Hepatocyte (in vitro differentiated cells): ENCODE results near the gene CABLES2. TPM values are rescaled to one million over a fixed set of nuclear protein-coding genes. Genes with fewer than 3 reads are reported as not detected.

Experiments
- DNase-seq: peaks from one replicate; pipeline ENCODE4 v3.0.0-alpha.2; 2016; ENCODE audit warnings: low spot score
- H2AFZ ChIP-seq: fragments of 200-600 bp; sonication (generic); 2 replicates; pipeline ENCODE4 v1.6.0; 2016; ENCODE audit warnings: antibody characterized with exemption, mild to moderate bottlenecking
- H3K27ac ChIP-seq: fragments of 200-600 bp; sonication (generic); 2 replicates; pipeline ENCODE4 v1.5.1; 2016; ENCODE audit warnings: mild to moderate bottlenecking
- H3K27me3 ChIP-seq: fragments of 200-600 bp; sonication (generic); 2 replicates; pipeline ENCODE4 v1.6.1; 2016
- H3K36me3 ChIP-seq: fragments of 200-600 bp; sonication (generic); replicated peaks from 2 replicates; pipeline ENCODE4 v1.5.1; 2016; ENCODE audit warnings: low read depth; ENCODE audit not compliant: insufficient read depth
- H3K4me1 ChIP-seq: fragments of 200-600 bp; sonication (generic); 2 replicates; pipeline ENCODE4 v1.5.1; 2016; ENCODE audit warnings: mild to moderate bottlenecking, moderate library complexity; ENCODE audit not compliant: insufficient read depth
- H3K4me2 ChIP-seq: fragments of 200-600 bp; sonication (generic); 2 replicates; pipeline ENCODE4 v1.6.0; 2016
- H3K4me3 ChIP-seq: fragments of 200-600 bp; sonication (generic); 2 replicates; pipeline ENCODE4 v1.5.1; 2016; ENCODE audit warnings: mild to moderate bottlenecking
- H3K79me2 ChIP-seq: fragments of 200-600 bp; sonication (generic); 2 replicates; pipeline ENCODE4 v1.6.0; 2017; ENCODE audit warnings: mild to moderate bottlenecking
- H3K9me2 ChIP-seq: fragments of 200-600 bp; sonication (generic); replicated peaks from 2 replicates; pipeline ENCODE4 v1.6.0; 2017; ENCODE audit warnings: mild to moderate bottlenecking; ENCODE audit not compliant: insufficient read depth
- H3K9me3 ChIP-seq: fragments of 200-600 bp; sonication (generic); 2 replicates; pipeline ENCODE4 v1.5.1; 2016; ENCODE audit warnings: low read depth, mild to moderate bottlenecking
- H4K20me1 ChIP-seq: fragments of 200-600 bp; sonication (generic); 2 replicates; pipeline ENCODE4 v1.6.0; 2016; ENCODE audit warnings: mild to moderate bottlenecking; ENCODE audit not compliant: insufficient read depth, poor library complexity, severe bottlenecking
- EZH2 ChIP-seq: fragments of 200-600 bp; sonication (generic); IDR thresholded peaks from 2 replicates; pipeline ENCODE4 v1.6.1; 2016; ENCODE audit warnings: antibody characterized with exemption, mild to moderate bottlenecking, borderline replicate concordance
- EZH2phosphoT487 ChIP-seq: fragments of 200-600 bp; sonication (generic); IDR thresholded peaks from one replicate; pipeline ENCODE4 v1.6.1; 2018; ENCODE audit warnings: antibody characterized with exemption, mild to moderate bottlenecking, low read depth, moderate library complexity; ENCODE audit not compliant: unreplicated experiment, severe bottlenecking
- WGBS: methylation state at CpG from one replicate; pipeline ENCODE4 v1.1.6; 2016; ENCODE audit warnings: low lambda C conversion rate; ENCODE audit errors: missing lambda C conversion rate; 5-methylcytosine and 5-hydroxymethylcytosine counted together
- polyA plus RNA-seq: library from polyadenylated mRNA; unstranded; fragments of >200 nt; fragmentation: Nextera tagmentation; extraction: Ambion mirVana; gene quantifications from 2 replicates; pipeline ENCODE4 v1.2.1, GENCODE V29; 2016
- total RNA-seq: library from RNA; depleted of rRNA; stranded (reverse); fragments of >200 nt; gene quantifications from 2 replicates; pipeline ENCODE4 v1.2.3, GENCODE V29; 2014
- TF ChIP-seq, protein P1 (sequence below): fragments of 200-600 bp; sonication (generic); IDR thresholded peaks from 2 replicates; pipeline ENCODE4 v1.5.1; 2016; ENCODE audit warnings: antibody characterized with exemption, mild to moderate bottlenecking; ENCODE audit not compliant: poor library complexity

The CABLES2 gene
- total and polyA plus RNA-seq, 2 experiments from 2014 or later: 8.6 to 19.1 TPM

DNA sequence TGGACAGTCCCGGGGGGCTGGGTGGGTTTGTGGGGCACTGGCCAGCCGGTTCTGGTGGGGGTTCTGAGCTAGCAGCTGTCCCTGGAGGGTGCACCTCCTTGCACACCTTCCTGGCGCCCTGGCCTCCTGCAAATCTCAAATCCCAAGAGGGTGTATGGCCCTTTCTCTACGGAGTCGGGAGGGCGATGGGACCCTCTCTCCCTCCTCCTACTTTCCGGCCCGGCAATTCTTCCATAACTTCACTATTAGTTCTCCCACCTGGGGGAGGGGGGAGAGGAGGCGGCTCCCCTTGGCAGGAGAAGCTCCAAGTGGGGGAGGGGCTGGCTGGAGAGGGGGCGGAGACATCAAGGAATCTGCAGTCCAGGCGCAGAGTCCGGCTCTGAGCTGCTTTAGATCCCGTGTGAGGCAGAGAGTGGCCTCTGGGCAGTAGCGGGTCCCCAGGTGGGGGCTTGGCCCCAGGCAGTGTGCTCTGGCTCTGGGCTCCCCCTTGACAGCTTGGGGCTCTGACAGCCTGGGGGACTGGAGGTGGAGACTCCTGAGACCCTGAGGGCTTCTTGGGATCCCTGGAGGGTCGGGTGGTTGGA, 38.6 kb downstream of the CABLES2 start:
- peak; percentile 85 for DNase-seq
- Histone ChIP-seq H3K9me2 (no peaks in the 10 kb centered on the region), H3K9me3 (no peaks in the 10 kb centered on the region), H3K4me1 (peaks cover 63% of the 10 kb centered on the region), H3K27me3 (no peaks in the 10 kb centered on the region), H2AFZ (no peak overlapping the region), H4K20me1 (peaks cover 17% of the 10 kb centered on the region), H3K4me3 (no peak overlapping the region), H3K36me3 (no peaks in the 10 kb centered on the region), H3K4me2 (peak overlapping the region; percentile 91), H3K79me2 (peaks cover 32% of the 10 kb centered on the region), H3K27ac (peak overlapping the region; percentile 86)
- WGBS: 5% methylated on average over 10 of the region's 15 CpGs
- TF ChIP-seq EZH2phosphoT487: no peak
- TF ChIP-seq EZH2: no peak
- TF ChIP-seq, protein P1, sequence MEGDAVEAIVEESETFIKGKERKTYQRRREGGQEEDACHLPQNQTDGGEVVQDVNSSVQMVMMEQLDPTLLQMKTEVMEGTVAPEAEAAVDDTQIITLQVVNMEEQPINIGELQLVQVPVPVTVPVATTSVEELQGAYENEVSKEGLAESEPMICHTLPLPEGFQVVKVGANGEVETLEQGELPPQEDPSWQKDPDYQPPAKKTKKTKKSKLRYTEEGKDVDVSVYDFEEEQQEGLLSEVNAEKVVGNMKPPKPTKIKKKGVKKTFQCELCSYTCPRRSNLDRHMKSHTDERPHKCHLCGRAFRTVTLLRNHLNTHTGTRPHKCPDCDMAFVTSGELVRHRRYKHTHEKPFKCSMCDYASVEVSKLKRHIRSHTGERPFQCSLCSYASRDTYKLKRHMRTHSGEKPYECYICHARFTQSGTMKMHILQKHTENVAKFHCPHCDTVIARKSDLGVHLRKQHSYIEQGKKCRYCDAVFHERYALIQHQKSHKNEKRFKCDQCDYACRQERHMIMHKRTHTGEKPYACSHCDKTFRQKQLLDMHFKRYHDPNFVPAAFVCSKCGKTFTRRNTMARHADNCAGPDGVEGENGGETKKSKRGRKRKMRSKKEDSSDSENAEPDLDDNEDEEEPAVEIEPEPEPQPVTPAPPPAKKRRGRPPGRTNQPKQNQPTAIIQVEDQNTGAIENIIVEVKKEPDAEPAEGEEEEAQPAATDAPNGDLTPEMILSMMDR: no peak

DNA sequence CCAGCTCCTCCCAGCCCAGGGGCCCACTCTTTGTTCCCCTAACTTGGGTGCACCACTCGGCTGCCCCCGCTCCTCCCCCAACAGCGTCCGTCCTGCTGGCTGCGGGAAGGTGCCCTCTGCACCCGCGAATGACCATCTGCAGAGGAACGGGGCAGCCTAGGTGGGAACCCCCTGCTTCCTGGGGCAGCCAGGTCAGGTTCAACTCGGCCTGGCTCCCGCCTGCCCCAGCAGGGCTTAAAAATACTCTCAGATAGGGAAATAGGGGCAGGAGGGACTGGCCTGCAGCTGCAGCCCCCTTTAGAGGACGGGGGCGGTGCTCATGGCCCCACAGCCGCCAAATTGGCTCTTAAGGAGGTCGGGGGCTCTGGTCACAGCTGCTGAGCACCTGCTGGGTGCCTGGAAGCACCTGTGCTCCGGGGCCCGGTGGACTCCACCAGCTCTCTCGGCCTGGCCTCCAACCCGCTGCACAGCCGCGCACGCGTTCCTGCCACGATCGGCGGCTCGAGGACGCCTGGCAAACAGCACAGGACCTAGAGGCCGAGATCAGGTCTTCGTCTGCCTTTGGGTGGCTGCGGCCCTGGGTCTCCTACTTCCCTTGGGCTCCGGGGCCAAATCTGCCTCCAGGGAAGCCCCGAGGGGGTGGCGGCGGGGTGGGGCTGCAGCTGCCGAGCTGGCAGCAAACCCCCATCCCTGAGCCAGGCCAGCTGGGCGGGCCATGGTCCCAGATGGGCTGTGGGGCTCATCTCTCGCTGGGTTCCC, 39.3 kb downstream of the CABLES2 start:
- Histone ChIP-seq H3K27ac (peak overlapping the region; percentile 86), H3K4me2 (peak overlapping the region; percentile 91), H3K4me3 (peak overlapping the region; percentile 52), H3K9me2 (no peaks in the 10 kb centered on the region), H3K9me3 (no peaks in the 10 kb centered on the region), H3K36me3 (no peaks in the 10 kb centered on the region), H3K27me3 (no peaks in the 10 kb centered on the region), H4K20me1 (peaks cover 24% of the 10 kb centered on the region), H3K4me1 (peaks cover 69% of the 10 kb centered on the region), H3K79me2 (peaks cover 39% of the 10 kb centered on the region), H2AFZ (peak overlapping the region; percentile 40)
- TF ChIP-seq EZH2phosphoT487 (no peak), EZH2 (no peak)
- TF ChIP-seq, protein P1: no peak
- WGBS: 16% methylated on average over 36 of the region's 37 CpGs
- peak; percentile 72 for DNase-seq

DNA sequence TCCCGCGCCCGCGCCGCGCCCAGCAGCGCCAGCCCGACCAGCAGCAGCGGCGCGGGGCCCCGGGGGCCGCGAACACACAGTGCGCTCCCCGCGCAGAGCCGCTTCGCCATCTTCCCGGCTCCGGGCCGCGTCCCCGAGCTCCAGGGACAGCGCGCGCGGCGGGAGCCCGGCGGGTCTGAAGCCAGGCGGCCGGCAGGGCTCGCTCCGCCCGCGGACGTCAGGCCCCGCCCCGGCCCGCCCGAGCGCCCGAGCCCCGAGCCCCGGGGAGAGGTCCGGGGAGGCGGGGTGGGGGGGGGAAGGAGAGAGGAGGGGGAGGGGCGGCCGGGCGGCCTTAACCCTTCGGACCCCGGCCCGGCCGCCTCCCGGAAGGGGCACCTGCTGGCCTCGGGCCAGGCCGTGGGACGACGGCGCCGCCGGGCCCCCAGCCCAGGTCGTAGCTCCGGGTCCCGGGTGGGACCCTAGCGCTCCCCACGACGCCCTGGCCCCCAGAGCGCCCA, 39.9 kb downstream of the CABLES2 start, which contains the start of gene LAMA5:
Gene LAMA5 (minus strand): TSS at position 177 of the 497 bp plus-strand sequence. CDS start 67 bp downstream, at position 110.
- WGBS: 0% methylated on average over 6 of the region's 70 CpGs
- peak; percentile 89 for DNase-seq
- peak within 1 kb of the TSS; percentile 40 for H2AFZ ChIP-seq
- H3K79me2 ChIP-seq: peaks cover 45% of the 10 kb centered on the region
- H3K27ac ChIP-seq: peak within 1 kb of the TSS; percentile 92
- peaks cover 28% of the 10 kb centered on the region for H4K20me1 ChIP-seq
- H3K4me2 ChIP-seq: peak within 1 kb of the TSS; percentile 91
- peak within 1 kb of the TSS; percentile 99 for H3K4me3 ChIP-seq
- no peaks in the 10 kb centered on the region for H3K9me2 ChIP-seq
- H3K36me3 ChIP-seq: no peaks in the 10 kb centered on the region
- H3K27me3 ChIP-seq: no peaks in the 10 kb centered on the region
- TF ChIP-seq EZH2phosphoT487 (no peak), EZH2 (no peak)
- TF ChIP-seq, protein P1: no peak
- H3K4me1 ChIP-seq: peaks cover 75% of the 10 kb centered on the region
- H3K9me3 ChIP-seq: no peaks in the 10 kb centered on the region
